HG02943 (cell line): Measurements from ENCODE around the gene CHD5.
"Not testable (repeated sequence)": the region's sequence is repeated elsewhere in the genome, so short reads cannot be mapped to it uniquely, and the experiment has no call there.

Source experiments
- ATAC-seq: cut with Tn5 transposase; IDR thresholded peaks from one replicate; pipeline ENCODE4 v1.9.1; 2021; ENCODE audit warnings: mild to moderate bottlenecking, low read depth, moderate library complexity; ENCODE audit not compliant: unreplicated experiment

The CHD5 gene

DNA sequence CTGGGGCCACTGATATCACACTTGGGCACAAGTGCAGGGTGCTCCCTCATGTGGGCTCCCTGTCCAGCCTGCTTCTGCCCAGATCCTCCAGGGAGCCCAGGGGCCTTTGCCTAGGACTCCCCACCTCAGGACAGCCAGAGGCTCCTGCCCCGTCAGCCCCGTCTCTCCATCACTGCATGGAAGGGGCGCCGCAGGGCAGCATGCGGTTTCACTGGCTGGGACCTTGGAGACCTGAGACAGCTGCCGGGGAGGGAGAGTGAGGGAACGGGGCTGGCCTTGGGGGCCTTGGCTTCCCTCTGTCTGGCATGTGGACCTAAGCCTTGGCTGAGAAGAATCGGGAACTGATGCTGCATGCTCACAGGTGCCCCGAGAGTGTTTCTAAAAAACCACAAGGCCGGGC, 87.9 kb downstream of the CHD5 start:
- ATAC-seq = no peak

GRCh38 chr1:6091823-6092109, 88.4 kb downstream of the CHD5 start:
- no peak for ATAC-seq

DNA sequence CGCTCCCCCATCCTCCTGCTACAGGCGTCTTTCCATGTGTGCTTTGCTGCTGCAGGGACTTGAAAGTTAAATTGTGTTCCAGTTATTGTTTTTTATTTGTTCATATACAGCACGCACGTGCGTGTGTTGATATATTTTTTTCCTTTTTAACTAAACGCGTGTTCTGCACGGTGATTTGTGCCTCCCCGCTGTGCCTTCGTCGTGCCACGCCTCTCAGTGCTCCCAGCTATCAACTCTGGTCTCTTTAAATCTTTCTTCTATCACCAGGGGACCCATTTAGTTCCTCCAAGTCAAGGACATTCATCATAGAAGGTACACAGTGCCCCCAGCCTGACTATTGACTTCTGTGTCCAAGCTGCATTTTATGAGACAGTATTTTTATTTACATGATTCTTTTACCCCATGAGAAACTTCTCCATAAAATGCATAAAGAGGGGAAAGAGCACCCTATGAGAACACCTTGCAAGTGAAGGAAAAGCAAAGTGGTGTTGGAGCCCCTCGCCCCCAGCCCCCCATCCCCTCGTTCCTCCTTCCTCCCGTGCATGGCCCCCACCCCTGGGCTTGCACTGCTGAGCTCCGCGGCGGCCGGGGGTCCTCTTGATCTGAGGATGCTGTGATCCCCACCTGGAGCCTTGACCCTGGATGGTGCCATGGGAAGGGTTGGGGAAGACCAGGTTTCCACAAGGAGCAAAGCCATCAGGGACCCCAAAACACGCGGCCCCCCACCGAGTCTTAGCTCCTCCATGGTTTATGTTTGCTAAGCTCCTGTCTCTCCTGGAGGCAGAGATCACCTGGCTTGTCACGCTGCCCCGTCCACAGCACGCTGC, 88.9 kb downstream of the CHD5 start:
- ATAC-seq = no peak

- no peak for ATAC-seq
Measured at GRCh38 chr1:6090288-6090687, 89.8 kb downstream of the CHD5 start.

DNA sequence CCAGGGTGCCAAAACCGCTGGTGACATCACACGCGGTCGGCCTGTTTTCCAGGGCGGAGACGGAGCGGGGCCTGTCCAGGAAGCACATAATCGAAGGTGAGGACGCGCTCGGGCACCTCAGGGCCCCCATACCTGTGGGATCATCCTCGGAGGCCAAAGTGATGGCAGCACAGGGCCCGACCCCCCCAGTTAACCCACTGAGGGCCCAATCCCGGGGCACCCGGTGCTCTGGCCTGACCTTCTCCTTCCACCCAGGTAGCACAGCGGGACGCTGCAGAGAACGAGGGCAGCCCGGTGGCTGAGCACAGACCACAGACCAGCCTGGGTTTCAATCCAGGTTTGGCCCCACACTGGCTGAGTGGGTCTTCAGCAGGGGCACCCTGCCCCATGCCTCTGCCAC, 91.2 kb downstream of the CHD5 start:
- ATAC-seq = no peak

DNA sequence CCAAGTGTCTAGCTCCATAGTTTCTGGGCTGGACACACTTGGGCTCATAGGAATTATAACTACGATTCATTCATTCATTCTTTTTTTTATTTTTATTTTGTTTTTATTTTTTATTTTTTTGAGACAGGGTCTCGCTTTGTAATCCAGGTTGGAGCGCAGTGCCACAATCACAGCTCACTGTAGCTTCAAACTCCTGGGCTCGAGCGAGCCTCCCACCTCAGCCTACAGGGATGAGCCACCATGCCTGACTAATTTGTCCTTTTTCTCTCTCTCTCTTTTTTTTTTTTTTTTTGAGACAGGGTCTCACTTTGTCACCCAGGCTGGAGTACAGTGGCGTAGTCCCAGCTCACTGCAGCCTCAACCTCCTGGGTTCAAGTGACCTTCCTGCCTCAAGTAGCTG, 92.2 kb downstream of the CHD5 start:
- no peak for ATAC-seq

GRCh38 chr1:6087377-6087772, 92.7 kb downstream of the CHD5 start:
- ATAC-seq = no peak

GRCh38 chr1:6086762-6087376, 93.3 kb downstream of the CHD5 start:
- no peak for ATAC-seq

DNA sequence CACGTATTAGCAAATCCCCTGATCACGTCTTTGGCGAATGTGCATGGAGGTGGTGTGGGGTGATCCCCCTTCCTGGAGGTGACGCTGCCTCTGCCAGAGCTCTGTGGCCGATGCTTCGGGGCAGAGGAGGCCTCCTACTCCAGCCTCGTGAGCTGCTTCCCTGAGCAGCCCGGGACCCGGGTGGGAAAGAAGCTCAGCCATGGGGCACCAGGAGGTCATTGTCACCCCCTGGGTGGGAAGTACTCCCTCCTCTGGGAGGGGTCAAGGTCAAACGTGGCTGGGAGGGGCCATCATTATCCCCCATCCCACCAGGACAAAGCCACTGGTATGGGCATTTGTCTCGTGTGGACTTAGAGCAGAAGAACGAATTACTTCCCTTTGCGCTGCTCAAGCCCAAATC, 93.8 kb downstream of the CHD5 start:
- ATAC-seq = no peak

GRCh38 chr1:6085666-6086065, 94.5 kb downstream of the CHD5 start:
- no peak for ATAC-seq

DNA sequence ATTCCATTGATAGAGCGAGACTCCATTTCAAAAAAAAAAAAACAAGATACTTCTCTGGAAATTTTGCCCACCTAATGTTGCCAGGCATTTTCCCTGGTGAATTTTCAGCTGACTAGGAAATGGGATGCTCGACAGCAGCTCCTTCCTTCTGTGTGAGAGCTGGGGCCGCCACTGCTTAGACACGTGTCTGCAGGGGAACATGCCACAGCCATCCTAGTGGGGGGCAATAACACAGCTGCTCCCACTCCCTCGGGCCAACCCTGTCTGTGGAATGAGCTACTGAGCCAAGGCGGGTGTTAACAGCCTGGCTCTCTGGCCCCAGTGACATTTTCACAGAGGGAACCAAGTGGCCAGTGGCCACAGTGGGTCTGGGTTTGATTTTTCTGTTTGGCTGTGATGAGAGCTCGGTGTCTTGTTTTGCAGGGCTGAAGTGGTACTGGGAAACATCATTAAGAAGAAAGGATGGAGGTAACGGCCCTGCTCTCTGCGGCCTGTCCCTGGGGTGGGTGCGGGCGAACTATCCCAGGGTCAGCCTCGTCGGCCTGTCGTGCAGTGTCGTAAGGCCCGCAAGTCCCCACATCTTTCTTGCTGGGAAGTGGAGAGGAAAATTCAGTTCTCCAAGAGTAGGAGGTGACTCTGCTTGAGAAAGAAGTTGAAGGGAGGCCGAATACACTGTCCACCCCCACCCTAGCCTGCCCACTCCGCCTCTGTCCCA, 95.2 kb downstream of the CHD5 start:
- no peak for ATAC-seq

DNA sequence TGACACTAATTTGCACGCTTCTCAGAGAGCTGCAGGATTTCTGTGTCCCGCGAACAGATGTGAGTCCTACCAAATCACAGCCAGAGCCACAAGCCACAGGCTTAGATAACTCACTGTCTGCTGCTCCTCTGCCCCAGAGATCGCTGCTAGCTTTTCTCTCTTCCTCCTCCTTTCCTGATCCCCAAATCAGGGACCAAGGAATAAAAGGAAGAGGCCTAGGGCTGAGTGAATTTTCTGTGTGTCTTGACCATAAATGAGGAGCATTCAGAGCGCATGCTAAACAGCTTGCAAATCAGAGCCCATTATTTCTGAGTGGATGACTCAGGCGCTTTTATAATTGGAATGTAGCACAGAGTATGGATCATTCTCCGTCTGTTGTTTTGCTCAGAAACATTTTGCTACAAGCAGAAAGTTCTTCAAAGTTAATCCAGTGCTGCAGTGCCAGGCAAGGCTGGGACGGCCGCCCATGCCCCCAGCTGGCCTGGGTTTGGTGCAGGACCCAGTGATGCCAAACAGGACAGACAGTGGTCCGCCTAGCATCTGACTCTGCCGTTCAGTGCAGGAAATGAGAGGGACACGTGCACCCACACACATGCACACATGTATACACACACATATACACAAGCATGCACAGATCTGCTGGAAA, 96.2 kb downstream of the CHD5 start:
- no peak for ATAC-seq

DNA sequence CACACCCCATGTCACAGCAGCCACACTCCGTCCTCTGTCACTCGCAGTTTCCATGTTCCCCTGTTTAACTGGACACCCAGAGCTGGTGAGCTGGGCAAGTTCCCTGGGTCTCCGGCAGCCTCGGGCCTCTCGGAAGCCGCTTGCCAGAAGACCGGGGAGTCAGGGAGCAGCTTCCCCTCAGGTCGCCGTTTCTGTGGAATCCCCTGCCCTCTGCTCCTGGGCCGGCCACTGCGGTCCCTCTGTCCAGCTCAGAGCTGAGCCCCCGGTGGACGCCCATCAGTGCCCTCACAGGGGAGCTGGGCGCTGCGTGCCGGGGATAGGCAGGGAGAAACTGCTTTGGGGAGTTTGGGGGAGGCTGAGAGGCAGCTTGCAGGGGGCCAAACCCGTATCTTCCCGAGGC, 96.7 kb downstream of the CHD5 start:
- no peak for ATAC-seq

DNA sequence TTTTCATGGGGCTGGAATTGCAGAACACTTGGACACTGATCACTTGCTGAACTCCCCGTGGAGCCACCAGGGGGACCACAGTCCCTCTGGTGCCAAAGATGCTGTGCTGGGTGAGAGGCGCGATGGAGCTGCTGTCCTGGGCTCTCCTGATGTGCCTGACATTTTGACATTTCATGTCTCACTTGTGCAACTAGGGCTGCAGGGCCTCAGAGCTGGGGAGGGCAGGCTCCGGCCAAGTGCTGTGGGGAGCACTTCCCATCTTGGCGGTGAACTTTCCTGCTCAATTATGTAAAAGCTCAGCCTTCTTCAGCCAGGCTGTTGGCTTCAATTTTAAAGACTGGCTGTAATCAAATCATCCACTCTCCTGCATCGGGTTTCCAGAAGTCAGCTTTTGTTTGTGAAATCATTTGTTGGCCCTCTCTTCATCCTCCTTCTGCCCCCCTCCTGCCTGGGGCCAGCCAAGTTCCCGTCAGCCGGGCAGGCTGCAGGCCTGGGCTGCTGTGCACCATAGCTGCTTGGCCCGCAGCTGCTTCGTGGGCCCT, 97.6 kb downstream of the CHD5 start:
- no peak for ATAC-seq

DNA sequence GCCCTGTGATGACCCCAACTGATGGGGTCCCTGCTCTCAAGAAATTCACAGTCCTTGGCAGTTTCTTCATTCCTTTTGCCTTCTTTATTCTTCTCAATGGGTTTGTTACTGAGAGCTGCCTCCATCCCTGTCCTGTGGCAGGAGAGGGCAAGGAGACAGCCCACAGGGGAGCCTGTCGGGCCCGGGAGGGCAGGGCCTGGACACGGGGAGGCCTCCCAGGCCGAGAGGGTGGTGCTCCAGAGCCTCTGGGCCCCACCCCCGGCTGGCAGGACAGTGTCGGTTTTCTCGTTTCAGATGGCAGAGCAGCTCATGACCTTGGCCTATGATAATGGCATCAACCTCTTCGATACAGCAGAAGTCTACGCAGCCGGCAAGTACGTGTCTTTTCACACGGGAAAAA, 98.2 kb downstream of the CHD5 start:
- ATAC-seq = no peak

- no peak for ATAC-seq
Measured at GRCh38 chr1:6080469-6080868, 99.7 kb downstream of the CHD5 start.

DNA sequence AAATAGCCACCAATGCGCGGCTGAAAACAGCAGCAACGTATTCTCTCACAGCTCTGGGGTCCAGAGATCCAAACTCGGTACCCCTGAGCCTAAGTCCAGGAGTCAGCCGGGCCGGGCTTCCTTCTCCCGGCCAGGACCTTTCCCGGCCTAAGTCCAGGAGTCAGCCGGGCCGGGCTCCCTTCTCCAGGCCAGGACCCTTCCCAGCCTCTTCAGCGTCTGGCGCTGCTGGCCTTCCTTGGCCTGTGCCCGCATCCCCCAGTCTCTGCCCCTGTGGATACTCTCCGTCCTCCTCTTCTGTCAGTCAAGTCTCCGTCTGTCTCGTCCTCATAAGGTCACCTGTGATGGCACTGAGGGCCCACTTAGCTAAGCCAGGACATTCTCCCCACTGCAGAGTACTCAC, 102.2 kb downstream of the CHD5 start:
- no peak for ATAC-seq

GRCh38 chr1:6077506-6077905, 102.6 kb downstream of the CHD5 start:
- ATAC-seq = no peak

- ATAC-seq = not testable (repeated sequence)
Measured at GRCh38 chr1:6077061-6077460, 103.1 kb downstream of the CHD5 start.

DNA sequence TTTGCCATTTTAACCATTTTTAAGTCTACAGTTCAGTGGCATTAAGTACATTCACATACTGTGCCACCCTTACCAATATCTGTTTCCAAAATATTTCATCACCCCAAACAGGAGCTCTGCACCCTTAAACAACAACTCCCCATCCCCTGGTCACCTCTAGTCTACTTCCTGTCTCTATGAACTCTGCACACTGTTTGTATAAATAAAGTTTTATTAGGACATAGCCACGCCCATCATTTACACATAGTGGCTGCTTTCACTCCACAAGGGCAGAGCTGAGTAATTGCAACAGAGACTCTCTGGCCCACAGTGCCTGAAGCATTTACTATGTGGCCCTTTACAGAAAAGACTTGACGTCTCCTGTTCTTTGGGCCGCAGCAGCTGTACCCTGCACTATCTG, 104.4 kb downstream of the CHD5 start:
- no peak for ATAC-seq
